PFSK-1 (cell line): ENCODE data around the gene CYP8B1.

Source experiments
- FOXP2 ChIP-seq: optimal IDR thresholded peaks from 2 replicates; pipeline ENCODE3; 2011; ENCODE audit warnings: borderline replicate concordance, control low read depth, inconsistent platforms; ENCODE audit not compliant: insufficient read depth; ENCODE audit errors: extremely low read length, extremely low read depth
- POLR2AphosphoS5 ChIP-seq: IDR thresholded peaks from 2 replicates; pipeline ENCODE4 v1.6.1; 2012; ENCODE audit warnings: low read depth, mild to moderate bottlenecking, control low read depth, low read length, moderate library complexity
- REST ChIP-seq, 2 experiments: IDR thresholded peaks; 2 replicates each; pipeline versions ENCODE4 v1.6.1 to v1.8.0; 2011 to 2012; ENCODE audit warnings: low read depth in 2 of 2, low read length in 2 of 2, control low read depth in 1 of 2, inconsistent platforms in 1 of 2, mild to moderate bottlenecking in 1 of 2, moderate library complexity in 1 of 2; ENCODE audit not compliant: insufficient read depth in 1 of 2
- SIN3A ChIP-seq: IDR thresholded peaks from 2 replicates; pipeline ENCODE4 v1.6.1; 2012; ENCODE audit warnings: mild to moderate bottlenecking, low read length, moderate library complexity, borderline replicate concordance; ENCODE audit not compliant: insufficient read depth
- TAF1 ChIP-seq: IDR thresholded peaks from 2 replicates; pipeline ENCODE4 v1.6.1; 2012; ENCODE audit warnings: low read length, control low read depth, borderline replicate concordance; ENCODE audit not compliant: insufficient read depth

Gene CYP8B1

DNA sequence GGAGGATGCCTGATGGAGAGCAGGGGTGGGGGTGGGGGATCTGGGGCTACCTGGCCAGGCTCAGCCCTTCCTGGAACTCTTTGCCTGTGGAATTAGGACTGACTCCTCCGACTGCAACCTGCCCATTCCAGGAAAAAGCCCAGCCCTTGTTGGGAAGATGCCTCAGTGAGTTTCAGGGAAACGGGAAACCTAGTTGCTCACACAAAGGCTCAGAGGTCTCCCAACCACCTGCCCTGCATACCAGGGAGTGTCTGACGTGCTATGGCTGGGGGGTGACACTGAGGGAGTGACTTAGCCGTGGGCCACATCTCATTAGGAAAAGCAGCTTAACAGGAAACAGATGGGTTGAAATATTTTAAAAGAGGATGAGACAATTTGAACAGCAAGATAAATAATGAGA is 27.9 kb downstream of the CYP8B1 start:
- TF ChIP-seq TAF1 (no peak), POLR2AphosphoS5 (no peak), SIN3A (no peak), REST (IDR thresholded peaks at IDR 0.05; ENCODE audit: insufficient read depth in 1 of 2, low read depth in 2 of 2, low read length in 2 of 2) (no peak), FOXP2 (no peak)

GRCh38 chr3:42846685-42847522 is 28.8 kb downstream of the CYP8B1 start:
- TF ChIP-seq FOXP2: no peak
- TF ChIP-seq REST (IDR thresholded peaks at IDR 0.05; ENCODE audit: insufficient read depth in 1 of 2, low read depth in 2 of 2, low read length in 2 of 2): no peak
- TF ChIP-seq TAF1: no peak
- TF ChIP-seq POLR2AphosphoS5: no peak
- no peak for TF ChIP-seq SIN3A

DNA sequence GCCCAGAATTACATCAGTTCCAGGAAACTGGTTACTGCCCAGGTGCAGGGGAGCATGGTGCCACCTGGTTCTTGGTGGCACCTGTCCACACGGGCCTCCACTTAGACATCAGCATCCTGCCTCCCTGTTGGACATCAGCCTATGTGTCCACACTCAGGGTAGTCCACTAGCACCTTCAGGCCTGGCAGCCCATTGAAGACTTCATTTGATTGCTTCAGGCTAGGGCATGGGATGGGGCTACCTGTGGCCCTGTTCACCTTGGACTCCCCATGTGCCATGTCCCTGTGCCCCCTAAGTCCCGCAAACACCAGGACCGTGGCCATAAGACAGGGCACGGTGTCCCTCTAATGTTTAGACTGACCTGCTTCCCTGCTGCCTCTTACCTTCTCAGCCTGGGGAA is 30.9 kb downstream of the CYP8B1 start:
- TF ChIP-seq REST (IDR thresholded peaks at IDR 0.05; ENCODE audit: insufficient read depth in 1 of 2, low read depth in 2 of 2, low read length in 2 of 2): no peak
- TF ChIP-seq POLR2AphosphoS5: no peak
- no peak for TF ChIP-seq SIN3A
- no peak for TF ChIP-seq TAF1
- TF ChIP-seq FOXP2: no peak

DNA sequence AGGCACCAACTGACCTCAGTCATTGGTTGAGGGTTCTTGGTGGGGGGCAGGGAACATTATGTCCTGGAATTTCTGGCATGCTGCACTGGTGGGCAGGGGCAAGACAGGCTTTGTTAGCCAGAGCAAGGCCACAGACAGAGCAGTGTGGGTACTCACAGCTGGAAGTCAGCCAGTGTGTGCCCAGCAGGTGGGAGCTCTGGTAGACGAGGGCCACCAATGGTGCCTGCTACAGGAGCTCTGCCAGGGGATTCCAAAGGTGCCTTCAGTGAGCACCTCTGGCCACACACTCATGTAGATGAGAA is 31.3 kb downstream of the CYP8B1 start:
- TF ChIP-seq SIN3A (no peak), REST (IDR thresholded peaks at IDR 0.05; ENCODE audit: insufficient read depth in 1 of 2, low read depth in 2 of 2, low read length in 2 of 2) (no peak), FOXP2 (no peak), TAF1 (no peak), POLR2AphosphoS5 (no peak)

DNA sequence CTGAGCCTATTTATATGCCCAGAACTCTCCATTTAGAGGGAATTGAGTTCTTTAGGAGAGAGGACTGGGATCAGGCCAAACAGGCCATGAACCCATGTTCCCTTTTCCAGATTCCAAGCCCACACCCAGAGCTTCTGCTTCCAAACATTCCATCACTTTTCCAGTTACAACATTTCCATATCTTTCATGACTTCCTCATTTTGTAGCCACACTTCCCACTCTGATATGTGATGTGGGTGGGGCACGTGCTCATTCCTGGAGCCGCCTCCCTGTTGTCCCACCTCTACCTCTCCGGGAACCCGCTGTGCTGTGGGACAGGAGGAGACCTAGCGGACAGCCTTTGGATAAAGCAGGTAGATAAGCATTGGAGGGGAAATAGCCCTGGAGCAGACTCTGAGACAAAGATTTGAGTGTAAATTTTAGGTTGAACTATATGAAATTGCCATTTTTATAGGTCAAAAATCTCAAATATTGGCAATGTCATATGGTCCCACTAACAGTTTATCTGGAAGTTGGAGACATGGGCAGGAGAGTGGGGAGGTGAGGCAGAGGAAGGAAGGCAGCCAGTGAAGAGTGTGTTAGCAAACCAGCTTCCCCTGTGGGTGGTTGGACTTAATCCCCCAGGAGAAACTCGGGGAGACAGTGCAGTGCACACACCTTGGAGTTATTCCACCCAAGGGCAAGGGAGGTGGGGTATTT is 31.8 kb downstream of the CYP8B1 start:
- TF ChIP-seq POLR2AphosphoS5 (no peak), SIN3A (no peak), REST (IDR thresholded peaks at IDR 0.05; ENCODE audit: insufficient read depth in 1 of 2, low read depth in 2 of 2, low read length in 2 of 2) (no peak), TAF1 (no peak), FOXP2 (no peak)
